BE2C (cell line): ENCODE data around the gene OR10A6.

ENCODE experiments used
- DNase-seq: peaks from one replicate; pipeline ENCODE4 v3.0.0-alpha.2; 2020
- H3K27me3 ChIP-seq: fragments of 250-450 bp; sonication (Bioruptor Pico); 2 replicates; pipeline ENCODE4 v1.5.1; 2020; ENCODE audit warnings: mild to moderate bottlenecking
- H3K36me3 ChIP-seq: fragments of 250-450 bp; sonication (Bioruptor Pico); 2 replicates; pipeline ENCODE4 v1.5.1; 2020; ENCODE audit warnings: mild to moderate bottlenecking
- H3K4me1 ChIP-seq: fragments of 250-450 bp; sonication (Bioruptor Pico); 2 replicates; pipeline ENCODE4 v1.5.1; 2020
- H3K4me3 ChIP-seq: 2 replicates; pipeline ENCODE4 v1.5.1; 2011; ENCODE audit warnings: low read depth, low read length
- H3K9me3 ChIP-seq: fragments of 250-450 bp; sonication (Bioruptor Pico); 2 replicates; pipeline ENCODE4 v1.5.1; 2020
- CTCF ChIP-seq: IDR thresholded peaks from 2 replicates; pipeline ENCODE4 v1.5.1; 2012; ENCODE audit warnings: mild to moderate bottlenecking, low read depth, low read length

Gene OR10A6

GRCh38 chr11:7896009-7896785 lies 34.9 kb downstream of the OR10A6 start:
- Histone ChIP-seq H3K4me1 (no peaks in the 10 kb centered on the region), H3K9me3 (no peaks in the 10 kb centered on the region), H3K4me3 (no peak overlapping the region), H3K36me3 (no peaks in the 10 kb centered on the region), H3K27me3 (no peaks in the 10 kb centered on the region)
- no peak for DNase-seq
- TF ChIP-seq CTCF: no peak

DNA sequence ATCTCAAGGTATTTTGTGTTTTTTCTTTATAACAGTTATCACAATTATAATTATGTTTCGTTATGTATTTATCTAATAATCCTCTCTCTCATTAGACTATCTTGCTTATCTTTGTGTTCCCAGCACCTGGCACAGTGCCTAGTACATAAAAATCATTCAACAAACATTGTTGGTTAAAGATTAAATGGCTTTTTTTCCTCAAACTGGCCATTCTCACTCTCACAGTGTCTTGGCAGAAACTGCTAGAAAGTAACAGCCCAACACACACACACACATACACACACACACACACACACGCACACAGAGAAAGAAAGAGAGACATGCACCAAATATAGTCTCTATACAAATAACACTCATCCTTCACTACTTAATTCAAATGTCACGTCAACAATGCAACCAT lies 36.8 kb downstream of the OR10A6 start:
- Histone ChIP-seq H3K9me3 (no peaks in the 10 kb centered on the region), H3K27me3 (no peaks in the 10 kb centered on the region), H3K4me3 (no peak overlapping the region), H3K36me3 (no peaks in the 10 kb centered on the region), H3K4me1 (no peaks in the 10 kb centered on the region)
- TF ChIP-seq CTCF: no peak
- DNase-seq: no peak

GRCh38 chr11:7893796-7894195 lies 37.3 kb downstream of the OR10A6 start:
- H3K4me1 ChIP-seq: no peaks in the 10 kb centered on the region
- no peak for DNase-seq
- no peak overlapping the region for H3K4me3 ChIP-seq
- H3K36me3 ChIP-seq: no peaks in the 10 kb centered on the region
- H3K27me3 ChIP-seq: no peaks in the 10 kb centered on the region
- no peak for TF ChIP-seq CTCF
- H3K9me3 ChIP-seq: no peaks in the 10 kb centered on the region

GRCh38 chr11:7892840-7893254 lies 38.2 kb downstream of the OR10A6 start:
- peak; percentile 59 for TF ChIP-seq CTCF
- no peak overlapping the region for H3K4me3 ChIP-seq
- no peak for DNase-seq
- no peaks in the 10 kb centered on the region for H3K27me3 ChIP-seq
- no peaks in the 10 kb centered on the region for H3K9me3 ChIP-seq
- no peaks in the 10 kb centered on the region for H3K4me1 ChIP-seq
- H3K36me3 ChIP-seq: no peaks in the 10 kb centered on the region

GRCh38 chr11:7892059-7892699 lies 38.9 kb downstream of the OR10A6 start:
- Histone ChIP-seq H3K36me3 (no peaks in the 10 kb centered on the region), H3K4me3 (no peak overlapping the region), H3K27me3 (no peaks in the 10 kb centered on the region), H3K4me1 (no peaks in the 10 kb centered on the region), H3K9me3 (no peaks in the 10 kb centered on the region)
- TF ChIP-seq CTCF: no peak
- no peak for DNase-seq
